ENCODE data around the gene CPM. TPM values are rescaled to one million over a fixed set of nuclear protein-coding genes. Genes with fewer than 3 reads are reported as not detected.

Gene CPM
- total RNA-seq, 2 experiments from 2014 or later = 5.8 to 8.0 TPM

- Mint-ChIP-seq H3K36me3 (peaks cover 53% of the 10 kb centered on the region), H3K27me3 (peaks cover 7% of the 10 kb centered on the region), H3K9me3 (peaks cover 33% of the 10 kb centered on the region), H3K4me1 (peaks cover 54% of the 10 kb centered on the region), H3K27ac (peak overlapping the region; percentile 85), H3K4me3 (no peak overlapping the region)
- DNase-seq = no peak
These were observed 30.2 kb upstream of the CPM start for GRCh38 chr12:68962877-68963855.

GRCh38 chr12:68959891-68960464 lies 27.0 kb upstream of the CPM start:
- H3K36me3 Mint-ChIP-seq = peaks cover 52% of the 10 kb centered on the region
- DNase-seq = no peak
- H3K4me1 Mint-ChIP-seq = peaks cover 62% of the 10 kb centered on the region
- no peak overlapping the region for H3K4me3 Mint-ChIP-seq
- H3K27ac Mint-ChIP-seq = peak overlapping the region; percentile 96
- H3K27me3 Mint-ChIP-seq = no peaks in the 10 kb centered on the region
- peaks cover 32% of the 10 kb centered on the region for H3K9me3 Mint-ChIP-seq

GRCh38 chr12:68959143-68959858 lies 26.3 kb upstream of the CPM start:
- Mint-ChIP-seq H3K36me3 (peaks cover 45% of the 10 kb centered on the region), H3K27me3 (no peaks in the 10 kb centered on the region), H3K4me1 (peaks cover 55% of the 10 kb centered on the region), H3K4me3 (no peak overlapping the region), H3K27ac (peak overlapping the region; percentile 96), H3K9me3 (peaks cover 27% of the 10 kb centered on the region)
- DNase-seq = no peak

GRCh38 chr12:68958322-68958721 lies 25.4 kb upstream of the CPM start:
- peaks cover 24% of the 10 kb centered on the region for H3K9me3 Mint-ChIP-seq
- H3K4me1 Mint-ChIP-seq = peaks cover 45% of the 10 kb centered on the region
- H3K27me3 Mint-ChIP-seq = no peaks in the 10 kb centered on the region
- DNase-seq = peak; percentile 51
- peaks cover 42% of the 10 kb centered on the region for H3K36me3 Mint-ChIP-seq
- H3K4me3 Mint-ChIP-seq = no peak overlapping the region
- peak overlapping the region; percentile 96 for H3K27ac Mint-ChIP-seq

GRCh38 chr12:68957273-68957672 lies 24.3 kb upstream of the CPM start:
- no peak for DNase-seq
- no peak overlapping the region for H3K4me3 Mint-ChIP-seq
- H3K27me3 Mint-ChIP-seq = no peaks in the 10 kb centered on the region
- peaks cover 36% of the 10 kb centered on the region for H3K4me1 Mint-ChIP-seq
- peaks cover 16% of the 10 kb centered on the region for H3K9me3 Mint-ChIP-seq
- H3K36me3 Mint-ChIP-seq = peaks cover 34% of the 10 kb centered on the region
- H3K27ac Mint-ChIP-seq = peak overlapping the region; percentile 44

GRCh38 chr12:68956466-68956865 lies 23.5 kb upstream of the CPM start:
- Mint-ChIP-seq H3K9me3 (peaks cover 14% of the 10 kb centered on the region), H3K27ac (no peak overlapping the region), H3K27me3 (no peaks in the 10 kb centered on the region), H3K36me3 (peaks cover 30% of the 10 kb centered on the region), H3K4me1 (peaks cover 35% of the 10 kb centered on the region), H3K4me3 (no peak overlapping the region)
- no peak for DNase-seq

GRCh38 chr12:68954811-68955210 lies 21.8 kb upstream of the CPM start:
- Mint-ChIP-seq H3K27me3 (no peaks in the 10 kb centered on the region), H3K4me1 (peaks cover 26% of the 10 kb centered on the region), H3K36me3 (peaks cover 21% of the 10 kb centered on the region), H3K4me3 (no peak overlapping the region), H3K27ac (no peak overlapping the region), H3K9me3 (peaks cover 10% of the 10 kb centered on the region)
- no peak for DNase-seq

GRCh38 chr12:68953536-68953935 lies 20.6 kb upstream of the CPM start:
- peaks cover 8% of the 10 kb centered on the region for H3K36me3 Mint-ChIP-seq
- H3K27me3 Mint-ChIP-seq = no peaks in the 10 kb centered on the region
- no peak overlapping the region for H3K4me3 Mint-ChIP-seq
- peaks cover 13% of the 10 kb centered on the region for H3K4me1 Mint-ChIP-seq
- H3K9me3 Mint-ChIP-seq = peaks cover 2% of the 10 kb centered on the region
- no peak overlapping the region for H3K27ac Mint-ChIP-seq
- DNase-seq = no peak

GRCh38 chr12:68951652-68952051 lies 18.7 kb upstream of the CPM start:
- Mint-ChIP-seq H3K27me3 (peaks cover 5% of the 10 kb centered on the region), H3K4me3 (no peak overlapping the region), H3K27ac (no peak overlapping the region), H3K9me3 (no peaks in the 10 kb centered on the region), H3K36me3 (no peaks in the 10 kb centered on the region), H3K4me1 (peaks cover 1% of the 10 kb centered on the region)
- DNase-seq = no peak

- H3K9me3 Mint-ChIP-seq = no peaks in the 10 kb centered on the region
These were observed 17.5 kb upstream of the CPM start for GRCh38 chr12:68950511-68950910.

GRCh38 chr12:68945255-68945654 lies 12.3 kb upstream of the CPM start:
- Mint-ChIP-seq H3K27me3 (peaks cover 35% of the 10 kb centered on the region), H3K4me3 (no peak overlapping the region), H3K4me1 (no peaks in the 10 kb centered on the region), H3K9me3 (no peaks in the 10 kb centered on the region), H3K27ac (no peak overlapping the region), H3K36me3 (no peaks in the 10 kb centered on the region)
- no peak for DNase-seq

More at GRCh38 chr12:68950511-68950910, 17.5 kb upstream of the CPM start:
- no peak for DNase-seq
- peaks cover 1% of the 10 kb centered on the region for H3K4me1 Mint-ChIP-seq
- H3K27ac Mint-ChIP-seq = no peak overlapping the region
- peaks cover 5% of the 10 kb centered on the region for H3K27me3 Mint-ChIP-seq
- H3K36me3 Mint-ChIP-seq = no peaks in the 10 kb centered on the region
- H3K4me3 Mint-ChIP-seq = no peak overlapping the region

GRCh38 chr12:68944296-68945076 lies 11.5 kb upstream of the CPM start:
- Mint-ChIP-seq H3K27ac (no peak overlapping the region), H3K36me3 (no peaks in the 10 kb centered on the region), H3K4me3 (no peak overlapping the region), H3K4me1 (no peaks in the 10 kb centered on the region), H3K27me3 (peaks cover 37% of the 10 kb centered on the region), H3K9me3 (no peaks in the 10 kb centered on the region)
- DNase-seq = no peak

GRCh38 chr12:68943848-68944247 lies 10.9 kb upstream of the CPM start:
- H3K36me3 Mint-ChIP-seq = no peaks in the 10 kb centered on the region
- DNase-seq = no peak
- H3K4me3 Mint-ChIP-seq = no peak overlapping the region
- peaks cover 37% of the 10 kb centered on the region for H3K27me3 Mint-ChIP-seq
- H3K9me3 Mint-ChIP-seq = no peaks in the 10 kb centered on the region
- H3K4me1 Mint-ChIP-seq = no peaks in the 10 kb centered on the region
- no peak overlapping the region for H3K27ac Mint-ChIP-seq

GRCh38 chr12:68940731-68941130 lies 7.8 kb upstream of the CPM start:
- Mint-ChIP-seq H3K27me3 (peaks cover 46% of the 10 kb centered on the region), H3K4me1 (no peaks in the 10 kb centered on the region), H3K9me3 (no peaks in the 10 kb centered on the region), H3K4me3 (no peak overlapping the region), H3K36me3 (no peaks in the 10 kb centered on the region), H3K27ac (no peak overlapping the region)
- DNase-seq = no peak
